Measurements from ENCODE around the gene TNIK. TPM values are rescaled to one million over a fixed set of nuclear protein-coding genes. Genes with fewer than 3 reads are reported as not detected.

Gene TNIK
- total and polyA plus RNA-seq, 2 donors from 2014 or later: 3.6 to 48.9 TPM

DNA sequence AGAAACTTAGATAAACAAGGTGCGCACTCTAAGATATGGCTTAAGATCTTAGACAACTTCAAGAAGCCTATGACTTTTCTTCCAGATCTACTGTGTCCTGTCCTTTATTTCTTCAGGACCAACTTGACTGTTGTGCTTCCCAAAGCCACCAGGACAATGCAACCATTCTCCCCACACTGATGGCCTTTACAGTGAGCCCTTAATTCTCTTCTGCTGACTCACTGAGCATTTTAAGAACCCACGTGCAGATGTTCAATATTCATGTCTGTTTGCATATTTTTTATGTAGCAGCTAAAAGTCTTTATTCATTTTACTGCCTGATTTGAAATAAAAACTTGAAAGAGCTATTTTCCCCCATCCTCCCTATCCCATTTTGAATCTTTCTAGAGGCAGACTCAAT, 330.4 kb downstream of the TNIK start:
- TF ChIP-seq, protein P1, sequence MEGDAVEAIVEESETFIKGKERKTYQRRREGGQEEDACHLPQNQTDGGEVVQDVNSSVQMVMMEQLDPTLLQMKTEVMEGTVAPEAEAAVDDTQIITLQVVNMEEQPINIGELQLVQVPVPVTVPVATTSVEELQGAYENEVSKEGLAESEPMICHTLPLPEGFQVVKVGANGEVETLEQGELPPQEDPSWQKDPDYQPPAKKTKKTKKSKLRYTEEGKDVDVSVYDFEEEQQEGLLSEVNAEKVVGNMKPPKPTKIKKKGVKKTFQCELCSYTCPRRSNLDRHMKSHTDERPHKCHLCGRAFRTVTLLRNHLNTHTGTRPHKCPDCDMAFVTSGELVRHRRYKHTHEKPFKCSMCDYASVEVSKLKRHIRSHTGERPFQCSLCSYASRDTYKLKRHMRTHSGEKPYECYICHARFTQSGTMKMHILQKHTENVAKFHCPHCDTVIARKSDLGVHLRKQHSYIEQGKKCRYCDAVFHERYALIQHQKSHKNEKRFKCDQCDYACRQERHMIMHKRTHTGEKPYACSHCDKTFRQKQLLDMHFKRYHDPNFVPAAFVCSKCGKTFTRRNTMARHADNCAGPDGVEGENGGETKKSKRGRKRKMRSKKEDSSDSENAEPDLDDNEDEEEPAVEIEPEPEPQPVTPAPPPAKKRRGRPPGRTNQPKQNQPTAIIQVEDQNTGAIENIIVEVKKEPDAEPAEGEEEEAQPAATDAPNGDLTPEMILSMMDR (IDR thresholded peaks at IDR 0.05; ENCODE audit: borderline replicate concordance, extremely low read depth, insufficient read depth): no peak
- Histone ChIP-seq H3K9ac (ENCODE audit: low read length in 3 of 3) (no peak overlapping the region), H3K27ac (ENCODE audit: low read depth in 2 of 2, low read length in 2 of 2) (no peak overlapping the region), H3K27me3 (ENCODE audit: control insufficient read depth, insufficient read depth, low read length) (no peaks in the 10 kb centered on the region), H3K9me3 (ENCODE audit: control insufficient read depth in 2 of 3, insufficient read depth in 1 of 3, low read length in 3 of 3) (no peaks in the 10 kb centered on the region), H3K36me3 (ENCODE audit: control insufficient read depth in 2 of 3, insufficient read depth in 3 of 3, low read length in 3 of 3) (no peaks in the 10 kb centered on the region), H3K4me1 (ENCODE audit: control insufficient read depth in 2 of 3, insufficient read depth in 2 of 3, low read depth in 1 of 3, low read length in 3 of 3) (no peaks in the 10 kb centered on the region), H3K4me3 (ENCODE audit: low read length in 3 of 3) (no peak overlapping the region)
- FAIRE-seq (no peak), DNase-seq (no peak)
- intact Hi-C loops (cut with DNase I): no loop called here

DNA sequence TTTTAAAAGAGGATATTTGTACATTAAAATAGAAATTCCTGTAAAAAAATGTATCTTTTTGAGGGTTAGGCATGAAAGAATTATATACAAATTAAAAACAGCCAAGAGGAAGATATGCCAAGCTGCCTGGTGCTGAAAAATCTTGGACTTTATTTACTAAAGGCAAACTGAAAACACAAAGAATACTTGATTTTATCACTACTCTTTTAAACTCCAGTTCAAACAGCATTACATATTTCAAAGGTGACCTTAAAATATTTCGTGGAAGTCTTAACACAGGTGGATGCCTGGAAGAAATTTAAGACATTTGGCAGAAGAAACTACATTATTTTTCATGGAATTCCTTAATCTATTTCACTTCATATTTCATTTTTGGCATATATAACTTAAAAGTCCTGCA, 332.6 kb downstream of the TNIK start:
- Histone ChIP-seq H3K9ac (ENCODE audit: low read length in 3 of 3) (no peak overlapping the region), H3K36me3 (ENCODE audit: control insufficient read depth in 2 of 3, insufficient read depth in 3 of 3, low read length in 3 of 3) (no peaks in the 10 kb centered on the region), H3K4me3 (ENCODE audit: low read length in 3 of 3) (no peak overlapping the region), H3K4me1 (ENCODE audit: control insufficient read depth in 2 of 3, insufficient read depth in 2 of 3, low read depth in 1 of 3, low read length in 3 of 3) (no peaks in the 10 kb centered on the region), H3K27ac (ENCODE audit: low read depth in 2 of 2, low read length in 2 of 2) (no peak overlapping the region), H3K27me3 (ENCODE audit: control insufficient read depth, insufficient read depth, low read length) (no peaks in the 10 kb centered on the region), H3K9me3 (ENCODE audit: control insufficient read depth in 2 of 3, insufficient read depth in 1 of 3, low read length in 3 of 3) (no peaks in the 10 kb centered on the region)
- FAIRE-seq (no peak), DNase-seq (no peak)
- intact Hi-C loops (cut with DNase I): no loop called here
- TF ChIP-seq, protein P1 (IDR thresholded peaks at IDR 0.05; ENCODE audit: borderline replicate concordance, extremely low read depth, insufficient read depth): no peak

DNA sequence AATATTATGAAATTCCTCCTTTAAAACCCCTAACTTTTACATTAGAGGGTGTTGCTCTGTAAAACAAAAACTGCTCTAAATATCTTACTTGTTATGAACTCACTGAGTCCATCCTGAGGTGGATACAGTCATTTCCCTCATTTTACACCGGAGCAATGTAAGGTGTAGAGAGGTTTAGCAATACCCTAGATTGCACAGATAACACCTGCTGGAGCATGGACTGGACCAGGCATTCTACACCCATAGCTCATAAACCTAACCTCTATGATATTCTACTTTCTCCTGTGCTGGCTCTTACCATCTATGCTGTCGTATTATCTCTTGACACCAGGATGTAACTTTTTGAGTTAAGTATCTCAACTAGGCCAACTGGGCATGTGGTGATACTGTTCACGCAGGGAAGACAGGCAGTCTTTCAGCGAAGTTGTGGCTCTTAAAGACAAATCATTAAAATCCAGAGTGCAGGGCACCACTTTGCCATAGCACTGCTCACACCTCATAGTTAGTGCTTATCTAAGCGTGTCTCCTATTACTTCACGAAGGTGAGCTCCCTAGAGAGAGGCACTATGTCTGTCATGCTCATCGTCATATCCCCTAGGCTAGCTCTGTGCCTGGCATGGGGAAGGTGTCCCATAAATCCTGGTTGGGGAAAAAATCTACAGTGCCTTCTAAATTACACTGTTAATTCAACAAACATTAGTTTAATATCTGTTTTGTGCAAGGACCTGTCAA, 333.6 kb downstream of the TNIK start:
- H3K9ac ChIP-seq (ENCODE audit: low read length in 3 of 3): no peak overlapping the region
- H3K27me3 ChIP-seq (ENCODE audit: control insufficient read depth, insufficient read depth, low read length): no peaks in the 10 kb centered on the region
- FAIRE-seq (no peak), DNase-seq (no peak)
- no peaks in the 10 kb centered on the region for H3K4me1 ChIP-seq (ENCODE audit: control insufficient read depth in 2 of 3, insufficient read depth in 2 of 3, low read depth in 1 of 3, low read length in 3 of 3)
- no peak overlapping the region for H3K27ac ChIP-seq (ENCODE audit: low read depth in 2 of 2, low read length in 2 of 2)
- H3K9me3 ChIP-seq (ENCODE audit: control insufficient read depth in 2 of 3, insufficient read depth in 1 of 3, low read length in 3 of 3): no peaks in the 10 kb centered on the region
- H3K4me3 ChIP-seq (ENCODE audit: low read length in 3 of 3): no peak overlapping the region
- intact Hi-C loops (cut with DNase I): no loop called here
- no peaks in the 10 kb centered on the region for H3K36me3 ChIP-seq (ENCODE audit: control insufficient read depth in 2 of 3, insufficient read depth in 3 of 3, low read length in 3 of 3)
- TF ChIP-seq, protein P1 (IDR thresholded peaks at IDR 0.05; ENCODE audit: borderline replicate concordance, extremely low read depth, insufficient read depth): no peak

DNA sequence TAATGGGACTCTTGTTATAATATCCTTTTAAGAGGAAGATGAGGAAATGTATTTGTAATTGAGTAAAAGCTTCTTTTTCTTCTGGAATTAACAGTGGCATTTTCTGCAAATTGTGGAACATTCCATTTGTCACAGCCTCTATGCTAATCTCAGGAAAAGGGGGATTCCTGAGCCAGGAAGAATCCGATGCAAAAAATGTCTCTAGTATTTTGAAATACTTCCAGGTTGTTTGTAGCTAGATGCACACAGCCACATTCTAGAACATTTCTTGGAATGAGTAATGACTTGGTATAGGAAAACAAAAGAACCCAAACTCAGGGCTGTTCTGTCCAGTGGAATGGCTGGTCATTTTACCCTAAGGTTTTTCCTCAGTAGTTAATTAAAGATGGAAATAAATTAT, 335.2 kb downstream of the TNIK start:
- TF ChIP-seq, protein P1 (IDR thresholded peaks at IDR 0.05; ENCODE audit: borderline replicate concordance, extremely low read depth, insufficient read depth): no peak
- DNase-seq (no peak), FAIRE-seq (no peak)
- Histone ChIP-seq H3K36me3 (ENCODE audit: control insufficient read depth in 2 of 3, insufficient read depth in 3 of 3, low read length in 3 of 3) (no peaks in the 10 kb centered on the region), H3K4me1 (ENCODE audit: control insufficient read depth in 2 of 3, insufficient read depth in 2 of 3, low read depth in 1 of 3, low read length in 3 of 3) (no peaks in the 10 kb centered on the region), H3K27me3 (ENCODE audit: control insufficient read depth, insufficient read depth, low read length) (no peaks in the 10 kb centered on the region), H3K9ac (ENCODE audit: low read length in 3 of 3) (no peak overlapping the region), H3K9me3 (ENCODE audit: control insufficient read depth in 2 of 3, insufficient read depth in 1 of 3, low read length in 3 of 3) (no peaks in the 10 kb centered on the region), H3K4me3 (ENCODE audit: low read length in 3 of 3) (no peak overlapping the region), H3K27ac (ENCODE audit: low read depth in 2 of 2, low read length in 2 of 2) (no peak overlapping the region)
- intact Hi-C loops (cut with DNase I): no loop called here

Data from kidney (tissue), 14 donors.